ENCODE measurements around the gene NRP1. TPM values are rescaled to one million over a fixed set of nuclear protein-coding genes. Genes with fewer than 3 reads are reported as not detected.

Gene NRP1
- total and polyA plus RNA-seq, 8 donors: 79.8 to 203 (median 164) TPM

- peak; percentile 89 for ATAC-seq
- no peak for TF ChIP-seq CTCF (IDR thresholded peaks at IDR 0.05)
- H3K27ac ChIP-seq: peak overlapping the region in 1 of 2 donors; percentile 59
These were observed 43.3 kb downstream of the NRP1 start for GRCh38 chr10:33291053-33291592.

GRCh38 chr10:33290321-33291052 is 44.0 kb downstream of the NRP1 start:
- DNase-seq: no peak
- Histone ChIP-seq H3K9me3 (no peaks in the 10 kb centered on the region), H3K36me3 (peaks cover 0 to 4% of the 10 kb centered on the region in 2 donors), H3K27me3 (no peaks in the 10 kb centered on the region), H3K4me3 (no peak overlapping the region), H3K4me1 (peaks cover 4 to 11% of the 10 kb centered on the region in 2 donors), H3K27ac (no peak overlapping the region)
- intact Hi-C loops (cut with DNase I): no loop called here
- no peak for TF ChIP-seq CTCF (IDR thresholded peaks at IDR 0.05)
- ATAC-seq: no peak

More at GRCh38 chr10:33291053-33291592, 43.3 kb downstream of the NRP1 start:
- no peak for DNase-seq
- H3K27me3 ChIP-seq: no peaks in the 10 kb centered on the region
- intact Hi-C loops (cut with DNase I): no loop called here
- H3K4me1 ChIP-seq: peaks cover 4 to 11% of the 10 kb centered on the region in 2 donors
- no peaks in the 10 kb centered on the region for H3K9me3 ChIP-seq
- H3K4me3 ChIP-seq: no peak overlapping the region
- peaks cover 0 to 4% of the 10 kb centered on the region in 2 donors for H3K36me3 ChIP-seq

GRCh38 chr10:33289776-33290175 is 44.7 kb downstream of the NRP1 start:
- H3K4me1 ChIP-seq: peaks cover 4 to 11% of the 10 kb centered on the region in 2 donors
- H3K4me3 ChIP-seq: no peak overlapping the region
- H3K27me3 ChIP-seq: no peaks in the 10 kb centered on the region
- intact Hi-C loops (cut with DNase I): no loop called here
- no peaks in the 10 kb centered on the region for H3K9me3 ChIP-seq
- no peak for TF ChIP-seq CTCF (IDR thresholded peaks at IDR 0.05)
- H3K36me3 ChIP-seq: no peaks in the 10 kb centered on the region
- no peak for ATAC-seq
- DNase-seq: no peak
- no peak overlapping the region for H3K27ac ChIP-seq

- intact Hi-C loops (cut with DNase I): no loop called here
- H3K9me3 ChIP-seq: no peaks in the 10 kb centered on the region
- H3K36me3 ChIP-seq: no peaks in the 10 kb centered on the region
- no peaks in the 10 kb centered on the region for H3K27me3 ChIP-seq
- DNase-seq: no peak
- peaks cover 4 to 11% of the 10 kb centered on the region in 2 donors for H3K4me1 ChIP-seq
- no peak overlapping the region for H3K4me3 ChIP-seq
- no peak for TF ChIP-seq CTCF (IDR thresholded peaks at IDR 0.05)
- H3K27ac ChIP-seq: no peak overlapping the region
- ATAC-seq: no peak
These were observed 46.3 kb downstream of the NRP1 start for GRCh38 chr10:33288127-33288526.

GRCh38 chr10:33287112-33287511 is 47.4 kb downstream of the NRP1 start:
- TF ChIP-seq CTCF (IDR thresholded peaks at IDR 0.05): no peak
- Histone ChIP-seq H3K27ac (no peak overlapping the region), H3K36me3 (no peaks in the 10 kb centered on the region), H3K4me1 (peaks cover 4 to 11% of the 10 kb centered on the region in 2 donors), H3K4me3 (no peak overlapping the region), H3K9me3 (no peaks in the 10 kb centered on the region), H3K27me3 (no peaks in the 10 kb centered on the region)
- intact Hi-C loops (cut with DNase I): no loop called here
- ATAC-seq (no peak), DNase-seq (no peak)
